Hematopoietic multipotent progenitor cell treated with erythropoietin and hydrocortisone succinate and interleukin-3 and kit ligand, for 4 days (in vitro differentiated cells): Measurements from ENCODE around the gene SYK.
"Not testable (repeated sequence)": the region's sequence is repeated elsewhere in the genome, so short reads cannot be mapped to it uniquely, and the experiment has no call there.

Experiments used
- DNase-seq: peaks from one replicate; pipeline ENCODE4 v3.0.0-alpha.2; 2015

The SYK gene

GRCh38 chr9:90801241-90801972 is at the start of gene SYK:
SYK (plus strand) TSS chr9:90801819; CDS start chr9:90843899, 42,080 bp downstream.
- peak; percentile 95 for DNase-seq

DNA sequence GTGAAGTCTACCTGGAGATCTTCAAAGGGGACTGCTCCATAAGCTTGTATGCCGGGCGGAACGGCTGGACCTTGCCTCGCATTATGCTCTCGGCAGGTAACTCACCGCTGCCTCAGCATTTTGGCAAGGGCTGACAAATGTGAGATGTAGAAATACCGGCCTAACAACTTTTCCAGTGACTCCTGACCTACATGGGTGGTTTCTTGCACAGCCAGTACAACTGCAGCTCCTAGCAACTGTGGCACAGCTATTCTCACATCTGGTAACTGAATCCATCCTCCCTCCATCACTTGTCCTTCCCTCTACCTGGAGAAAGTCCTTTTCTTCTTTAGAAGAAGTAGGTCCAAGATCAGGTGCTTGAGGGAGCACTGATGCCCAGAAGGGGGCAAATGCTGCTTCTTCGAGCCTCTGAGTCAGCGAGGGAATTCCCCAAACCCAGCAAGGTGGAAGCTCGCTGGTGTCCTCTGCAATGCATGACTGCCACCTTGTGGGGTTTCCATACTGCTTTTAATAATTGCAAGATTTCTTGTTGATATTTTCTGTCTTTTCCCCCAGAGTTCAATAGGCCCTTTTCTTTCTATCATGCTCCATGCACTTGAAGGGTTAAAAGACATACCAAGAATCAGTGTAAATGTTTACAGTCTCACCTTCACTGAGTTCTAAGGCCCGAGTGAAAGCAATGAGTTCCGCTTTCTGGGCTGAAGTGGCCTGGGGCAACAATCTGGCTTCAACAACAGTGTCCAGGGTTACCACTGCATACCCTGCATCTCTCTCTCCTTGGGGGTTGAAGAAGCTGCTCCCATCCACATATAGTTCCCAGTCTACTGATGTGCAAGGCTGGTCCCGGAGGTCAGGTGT is 45.9 kb upstream of the SYK start:
- peak; percentile 71 for DNase-seq

DNA sequence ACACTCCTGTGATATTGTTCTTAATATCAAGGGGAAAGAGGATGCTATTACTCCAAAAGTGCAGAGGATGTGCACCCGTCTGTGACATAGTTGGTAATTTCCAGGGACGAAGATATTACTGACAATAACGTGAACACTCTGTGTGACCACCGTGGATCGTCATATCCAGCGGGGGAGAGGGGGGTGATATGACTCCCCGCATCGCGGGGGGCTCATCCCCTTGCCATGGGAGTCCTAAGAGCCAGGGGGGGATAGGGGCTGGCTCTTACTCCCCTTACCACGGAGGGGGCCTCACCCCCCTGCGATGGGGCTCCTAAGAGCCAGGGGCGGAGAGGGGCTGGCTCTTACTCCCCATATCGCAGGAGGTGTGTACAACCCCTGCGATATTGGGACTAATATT is 41.0 kb upstream of the SYK start:
- not testable (repeated sequence) for DNase-seq

DNA sequence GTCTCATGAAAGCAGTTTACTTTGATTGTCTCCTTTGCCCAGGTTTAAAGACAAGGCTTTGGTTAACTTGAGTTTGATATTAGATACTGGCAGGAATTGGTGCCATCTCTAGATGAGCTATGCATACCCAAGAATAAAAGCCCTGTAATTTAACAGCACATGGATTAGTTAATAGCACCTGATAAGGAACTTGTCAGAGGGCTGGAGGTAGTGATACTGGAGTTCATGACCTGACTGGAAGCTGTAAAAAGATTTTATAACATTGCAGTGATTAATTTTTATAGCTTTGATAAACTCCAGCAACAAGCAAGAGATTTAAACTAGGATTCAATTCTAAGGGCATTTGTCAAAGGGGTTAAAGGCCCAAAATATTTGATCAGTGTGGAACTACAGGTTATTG is 34.9 kb upstream of the SYK start:
- no peak for DNase-seq

- DNase-seq = no peak
These were observed 34.0 kb upstream of the SYK start for GRCh38 chr9:90767523-90768100.

- peak; percentile 52 for DNase-seq
These were observed 31.4 kb upstream of the SYK start for GRCh38 chr9:90770182-90770738.

GRCh38 chr9:90770927-90771326 is 30.7 kb upstream of the SYK start:
- DNase-seq = no peak

DNA sequence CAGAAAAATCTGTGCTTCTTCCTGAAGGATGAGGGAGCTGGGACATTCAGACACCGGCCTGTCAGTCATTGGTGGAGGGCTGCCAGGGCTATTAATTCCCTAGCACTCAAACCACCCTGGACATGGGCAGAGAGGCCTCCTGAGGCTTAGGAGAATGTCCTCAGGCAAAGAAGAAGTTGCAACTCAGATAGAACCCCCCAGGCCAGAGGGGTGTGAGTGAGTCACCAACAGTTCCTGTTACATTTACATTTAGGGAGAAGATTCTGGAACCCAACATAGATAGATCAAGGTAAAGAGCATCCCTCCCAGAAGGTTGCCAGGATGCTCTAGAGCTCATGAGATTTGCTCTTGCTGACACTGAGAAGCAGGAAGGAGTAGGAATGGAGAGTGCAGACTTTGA is 29.2 kb upstream of the SYK start:
- no peak for DNase-seq

- peak; percentile 70 for DNase-seq
These were observed 28.0 kb upstream of the SYK start for GRCh38 chr9:90773617-90774016.

- no peak for DNase-seq
These were observed 27.5 kb upstream of the SYK start for GRCh38 chr9:90774071-90774470.

- DNase-seq = peak; percentile 73
These were observed 26.9 kb upstream of the SYK start for GRCh38 chr9:90774682-90775081.

DNA sequence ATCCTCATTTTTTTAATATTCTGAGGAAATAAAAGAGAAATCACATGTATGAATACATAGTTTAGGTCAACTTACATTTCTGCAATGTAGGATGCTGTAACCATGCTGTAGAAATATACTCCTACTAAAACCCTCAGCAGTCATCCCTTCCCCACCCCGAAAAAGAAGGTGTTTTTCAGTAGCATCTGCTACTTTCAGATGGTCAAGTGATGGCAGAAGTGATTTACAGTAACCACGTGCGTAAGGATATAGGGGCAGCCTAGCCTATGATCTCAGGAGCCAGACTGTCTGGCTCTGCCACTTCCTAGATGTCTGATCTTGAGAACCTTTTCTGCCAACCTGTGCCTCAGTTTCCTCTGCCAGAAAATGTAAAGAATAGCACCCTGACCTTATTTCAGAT is 26.0 kb upstream of the SYK start:
- no peak for DNase-seq

DNA sequence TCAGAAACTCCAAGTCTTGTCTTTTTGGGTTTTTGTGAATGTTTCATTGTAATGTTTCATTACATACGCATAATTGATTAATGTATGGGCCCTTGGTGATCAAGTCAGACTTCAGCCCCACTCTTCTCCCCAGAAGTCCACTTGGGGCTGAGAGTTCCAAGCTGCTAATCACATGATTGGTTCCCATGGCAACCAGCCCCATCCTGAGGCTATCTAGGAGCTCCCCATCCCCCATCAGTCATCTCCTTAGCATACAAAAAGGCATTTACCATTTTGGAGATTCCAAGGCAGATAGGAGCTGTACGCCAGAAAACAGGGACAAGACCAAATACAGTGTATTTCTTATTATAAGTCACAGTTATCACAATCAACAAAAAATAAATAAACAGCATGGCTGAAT is 22.9 kb upstream of the SYK start:
- no peak for DNase-seq

DNA sequence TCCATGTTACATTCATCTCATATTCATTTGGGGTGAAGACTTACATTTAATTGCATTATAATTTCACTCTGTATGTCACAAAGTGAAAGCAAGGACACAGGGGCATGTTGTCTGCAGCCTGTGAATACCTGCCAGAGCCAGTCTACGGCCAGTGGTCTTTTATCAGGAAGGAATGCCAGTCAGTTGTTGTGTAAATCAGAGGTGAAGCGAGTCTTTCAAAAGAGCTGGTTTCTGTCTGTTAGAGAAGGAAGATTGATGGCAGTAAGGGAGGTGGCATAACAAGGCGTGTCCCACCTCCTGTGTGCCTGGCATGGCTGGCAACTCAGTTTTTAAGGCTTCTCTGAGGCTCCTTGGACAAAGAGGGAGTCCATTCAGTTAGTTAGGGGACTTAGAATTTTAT is 18.1 kb upstream of the SYK start:
- no peak for DNase-seq

DNA sequence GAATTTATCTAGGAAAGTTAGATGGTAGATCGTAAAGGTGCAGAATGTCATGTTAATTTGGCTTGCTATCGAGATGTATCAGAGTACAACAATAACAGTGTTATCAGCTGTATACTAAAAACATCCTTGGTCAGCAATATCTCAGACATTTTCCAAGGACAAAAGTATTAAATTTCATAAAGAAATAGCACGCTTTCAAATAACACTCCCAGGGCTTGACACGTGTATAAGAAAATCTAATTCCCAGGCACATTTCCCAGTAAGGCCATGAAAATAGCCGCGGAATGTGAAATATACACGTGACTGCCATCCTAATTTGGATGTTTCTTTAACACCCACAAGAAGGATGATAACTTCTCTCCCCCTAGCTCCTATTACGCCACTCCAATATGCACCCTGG is 17.7 kb upstream of the SYK start:
- DNase-seq = no peak

DNA sequence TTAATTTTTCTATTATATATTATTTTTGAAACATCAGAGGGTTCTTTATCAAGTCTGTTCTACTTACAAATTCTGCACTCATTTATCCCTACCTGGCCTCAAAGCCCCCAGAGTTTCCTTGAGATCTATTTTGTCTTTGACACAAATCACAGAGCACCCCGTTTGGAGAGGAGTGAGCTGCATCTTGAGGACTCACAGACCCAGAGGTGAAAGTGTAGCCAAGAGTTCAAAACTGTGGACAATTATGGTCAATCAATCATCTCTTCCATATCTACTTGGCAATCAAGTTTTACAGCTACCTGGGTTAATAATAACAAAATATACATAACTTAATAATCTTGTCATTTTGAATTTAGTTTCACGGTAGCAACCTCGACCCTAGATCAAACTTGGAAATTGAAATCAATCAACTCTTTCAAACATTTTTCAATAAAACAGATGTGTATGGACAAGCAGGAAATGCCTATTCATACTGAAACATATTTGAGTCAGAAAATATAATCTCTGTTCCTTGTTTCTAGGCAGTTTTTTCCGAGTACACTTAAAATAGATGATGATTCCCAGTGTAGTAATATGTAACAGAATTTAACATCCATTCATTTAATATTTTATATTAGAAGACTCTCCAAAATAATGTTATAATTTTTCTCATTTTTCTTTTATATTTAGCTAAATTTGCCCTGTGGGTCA is 13.7 kb upstream of the SYK start:
- DNase-seq = no peak

DNA sequence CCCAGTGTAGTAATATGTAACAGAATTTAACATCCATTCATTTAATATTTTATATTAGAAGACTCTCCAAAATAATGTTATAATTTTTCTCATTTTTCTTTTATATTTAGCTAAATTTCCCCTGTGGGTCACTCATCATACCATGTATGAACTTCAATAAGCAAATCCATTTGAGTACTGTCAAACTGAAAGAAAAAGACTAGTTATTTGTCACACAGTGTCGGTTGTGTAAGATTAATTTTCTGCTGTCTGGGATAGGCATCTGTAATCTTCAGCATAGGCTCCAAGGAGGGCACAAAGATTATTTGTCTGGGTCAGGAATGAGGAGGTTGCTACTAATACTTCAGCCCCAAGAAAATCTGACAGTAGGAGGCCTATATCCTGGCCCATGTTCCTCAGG is 13.1 kb upstream of the SYK start:
- not testable (repeated sequence) for DNase-seq

DNA sequence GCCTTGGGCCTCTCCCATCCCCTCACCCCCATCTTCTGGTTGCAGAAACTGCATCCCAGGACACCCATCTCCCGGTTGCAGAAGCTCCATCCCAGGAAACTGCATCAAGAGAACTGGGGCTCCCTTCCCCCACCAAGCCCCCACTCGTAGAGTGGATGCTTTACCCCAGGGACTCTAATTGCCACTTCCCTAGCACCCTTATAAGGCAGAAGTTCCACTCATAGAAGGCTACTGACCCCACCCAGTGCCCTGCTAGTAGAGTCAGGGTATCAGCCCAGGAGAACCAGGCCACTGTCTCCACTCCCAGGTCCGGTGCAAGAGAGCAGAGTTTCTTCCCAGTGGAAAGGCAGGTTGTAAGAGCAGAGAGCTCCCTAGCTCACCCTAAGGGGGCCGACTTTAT is 12.2 kb upstream of the SYK start:
- no peak for DNase-seq

DNA sequence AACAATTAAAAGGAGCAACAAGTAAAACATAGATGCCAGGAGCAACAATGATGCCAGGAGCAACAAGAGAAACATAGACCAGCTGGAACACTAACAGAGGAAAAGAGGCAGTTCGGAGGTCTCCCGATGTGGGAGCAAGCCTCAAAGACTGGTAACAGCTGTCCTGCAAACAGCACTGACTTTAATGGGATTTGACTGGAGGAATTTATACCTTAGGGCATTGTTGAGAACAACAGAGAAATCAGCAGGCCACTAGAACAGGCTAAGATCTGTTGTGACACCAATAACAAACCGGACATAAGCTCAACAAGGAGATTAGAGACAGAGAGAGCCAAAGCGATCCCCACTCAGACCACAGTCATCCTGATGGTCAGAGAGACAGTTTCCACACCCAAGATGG is 11.8 kb upstream of the SYK start:
- no peak for DNase-seq

- DNase-seq = not testable (repeated sequence)
These were observed 8.6 kb upstream of the SYK start for GRCh38 chr9:90793024-90793423.

DNA sequence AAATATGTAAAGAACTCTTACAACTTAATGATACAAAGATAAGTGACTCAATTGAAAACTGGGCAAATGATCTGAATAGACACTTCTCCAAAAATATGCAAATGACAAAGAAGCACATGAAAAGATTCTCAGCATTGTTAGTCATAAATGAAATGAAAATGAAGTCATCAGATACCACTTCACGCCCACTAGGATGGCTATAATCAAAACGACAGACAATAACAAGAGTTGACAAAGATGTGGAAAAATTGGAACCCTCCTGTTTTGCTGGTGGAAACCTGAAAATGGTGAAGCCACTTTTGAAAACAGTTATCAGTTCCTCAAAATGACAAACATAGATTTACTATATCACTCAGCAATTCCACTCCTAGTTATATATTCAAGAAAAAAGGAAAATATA is 7.9 kb upstream of the SYK start:
- DNase-seq = no peak

DNA sequence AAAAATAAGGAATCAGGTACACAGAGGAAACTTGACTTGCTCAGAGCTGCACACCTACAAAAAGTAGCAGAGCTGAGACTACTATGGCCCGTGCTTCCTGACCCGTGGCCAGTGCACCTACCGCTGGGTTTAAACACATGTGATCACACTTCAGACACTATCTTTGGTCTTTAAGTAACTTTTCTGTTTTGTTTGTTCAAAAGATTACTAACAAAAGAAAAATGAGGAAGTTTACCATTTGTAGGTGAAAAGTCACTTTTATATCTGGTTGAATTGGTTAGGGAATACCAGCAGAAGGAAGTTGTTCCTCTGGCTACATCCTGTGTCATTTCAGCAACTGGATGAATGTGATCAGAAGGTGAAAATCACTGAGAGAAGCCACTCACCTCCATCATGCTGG is 6.5 kb upstream of the SYK start:
- no peak for DNase-seq

- peak; percentile 74 for DNase-seq
These were observed 5.7 kb upstream of the SYK start for GRCh38 chr9:90795871-90796317.
